ENCODE results near the gene NALCN. TPM values are rescaled to one million over a fixed set of nuclear protein-coding genes. Genes with fewer than 3 reads are reported as not detected.

NALCN gene
- polyA plus RNA-seq, 3 donors: not detected

DNA sequence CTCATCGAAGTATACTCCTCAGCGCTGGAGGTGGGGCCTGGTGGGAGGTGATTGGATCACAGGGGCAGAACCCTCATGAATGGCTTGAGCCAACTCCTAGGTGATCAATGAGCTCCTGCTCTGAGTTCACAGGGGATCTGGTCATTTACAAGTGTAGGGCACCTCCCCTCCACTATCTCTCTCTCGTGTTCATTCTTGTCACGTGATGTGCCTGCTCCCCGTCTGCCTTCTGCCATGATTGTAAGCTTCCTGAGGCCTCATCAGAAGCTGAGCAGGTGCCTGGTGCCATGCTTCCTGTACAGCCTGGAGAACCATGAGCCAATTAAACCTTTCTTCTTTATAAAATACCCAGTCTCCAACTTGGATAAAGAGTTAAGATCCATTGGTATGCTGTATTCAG, 61.4 kb downstream of the NALCN start:
- no peak overlapping the region for H3K4me3 ChIP-seq (replicated peaks in 1 of 3; ENCODE audit: low read depth in 2 of 3, low read length in 3 of 3)
- no peaks in the 10 kb centered on the region for H4K20me1 ChIP-seq (ENCODE audit: insufficient read depth, low read length)
- H2AFZ ChIP-seq (ENCODE audit: insufficient read depth, low read depth, low read length, poor library complexity, severe bottlenecking): no peak overlapping the region
- H3K79me2 ChIP-seq (ENCODE audit: insufficient read depth, low read length): no peaks in the 10 kb centered on the region
- H3K4me1 ChIP-seq (ENCODE audit: control insufficient read depth in 1 of 2, insufficient read depth in 2 of 2, low read length in 2 of 2): no peaks in the 10 kb centered on the region
- Mint-ChIP-seq H3K4me1 (no peaks in the 10 kb centered on the region), H3K4me3 (no peak overlapping the region), H3K9me3 (peaks cover 4 to 17% (median 12%) of the 10 kb centered on the region in 7 donors), H3K36me3 (no peaks in the 10 kb centered on the region), H3K27me3 (ENCODE audit: low read depth in 3 of 3) (no peaks in the 10 kb centered on the region), H3K27ac (no peak overlapping the region)
- peaks cover 11 to 13% of the 10 kb centered on the region in 2 donors for H3K9me3 ChIP-seq (replicated peaks in 1 of 2; ENCODE audit: control insufficient read depth in 1 of 2, insufficient read depth in 1 of 2, low read length in 2 of 2)
- no peak for DNase-seq
- 90% methylated on average over 4 of the region's 5 CpGs for whole genome bisulfite sequencing (ENCODE audit: insufficient coverage)
- intact Hi-C loops (cut with micrococcal nuclease): no loop called here
- no peak overlapping the region for H3K27ac ChIP-seq (ENCODE audit: low read depth in 1 of 2, low read length in 2 of 2)
- H3K36me3 ChIP-seq (replicated peaks in 1 of 2; ENCODE audit: control insufficient read depth in 1 of 2, insufficient read depth in 2 of 2, low read length in 2 of 2): no peaks in the 10 kb centered on the region
- no peak overlapping the region for H3K4me2 ChIP-seq (replicated peaks; ENCODE audit: extremely low read depth, low read length, poor library complexity, severe bottlenecking)
- TF ChIP-seq, protein P1, sequence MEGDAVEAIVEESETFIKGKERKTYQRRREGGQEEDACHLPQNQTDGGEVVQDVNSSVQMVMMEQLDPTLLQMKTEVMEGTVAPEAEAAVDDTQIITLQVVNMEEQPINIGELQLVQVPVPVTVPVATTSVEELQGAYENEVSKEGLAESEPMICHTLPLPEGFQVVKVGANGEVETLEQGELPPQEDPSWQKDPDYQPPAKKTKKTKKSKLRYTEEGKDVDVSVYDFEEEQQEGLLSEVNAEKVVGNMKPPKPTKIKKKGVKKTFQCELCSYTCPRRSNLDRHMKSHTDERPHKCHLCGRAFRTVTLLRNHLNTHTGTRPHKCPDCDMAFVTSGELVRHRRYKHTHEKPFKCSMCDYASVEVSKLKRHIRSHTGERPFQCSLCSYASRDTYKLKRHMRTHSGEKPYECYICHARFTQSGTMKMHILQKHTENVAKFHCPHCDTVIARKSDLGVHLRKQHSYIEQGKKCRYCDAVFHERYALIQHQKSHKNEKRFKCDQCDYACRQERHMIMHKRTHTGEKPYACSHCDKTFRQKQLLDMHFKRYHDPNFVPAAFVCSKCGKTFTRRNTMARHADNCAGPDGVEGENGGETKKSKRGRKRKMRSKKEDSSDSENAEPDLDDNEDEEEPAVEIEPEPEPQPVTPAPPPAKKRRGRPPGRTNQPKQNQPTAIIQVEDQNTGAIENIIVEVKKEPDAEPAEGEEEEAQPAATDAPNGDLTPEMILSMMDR (IDR thresholded peaks at IDR 0.05): no peak
- H3K27me3 ChIP-seq (ENCODE audit: control insufficient read depth in 2 of 2, insufficient read depth in 2 of 2, low read length in 2 of 2): no peaks in the 10 kb centered on the region
- H3K9ac ChIP-seq (ENCODE audit: insufficient read depth, low read length, poor library complexity, severe bottlenecking): no peak overlapping the region

DNA sequence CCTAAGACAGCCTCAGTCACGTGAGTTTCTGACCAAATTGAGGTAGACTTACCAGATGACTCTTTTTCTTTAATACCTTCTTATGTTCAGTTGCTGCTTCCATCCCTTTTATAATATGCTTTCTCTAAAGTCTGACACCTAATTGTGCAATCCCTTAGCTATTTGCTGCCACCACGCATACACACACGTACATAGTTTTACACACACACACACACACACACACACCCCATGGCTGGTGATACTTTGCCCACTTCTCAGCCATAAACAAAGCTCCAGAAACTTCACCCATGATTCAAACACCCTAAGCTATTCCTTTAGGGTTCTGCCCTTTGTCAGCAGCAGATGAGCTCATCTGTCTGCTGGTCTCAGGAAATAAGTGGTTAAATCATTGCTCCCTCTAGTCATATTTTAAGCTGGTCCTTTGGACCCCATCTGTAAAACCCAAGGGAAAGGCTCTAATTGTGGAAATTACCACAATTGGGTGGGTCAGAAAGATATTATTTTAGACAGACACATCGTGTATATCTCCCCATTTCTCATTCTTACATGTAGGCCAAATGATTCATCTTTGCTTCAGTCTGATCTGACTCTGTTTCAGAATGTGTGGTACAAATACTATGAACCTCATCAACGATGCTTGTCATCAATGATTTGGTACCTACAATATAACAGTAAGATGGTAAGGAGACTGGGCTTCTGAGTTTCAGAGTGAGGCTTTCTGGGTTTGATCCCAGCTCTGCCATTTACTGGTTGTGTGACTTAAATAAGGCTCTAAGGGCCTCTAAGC, 69.2 kb downstream of the NALCN start:
- no peak overlapping the region for H3K4me3 ChIP-seq (replicated peaks in 1 of 3; ENCODE audit: low read depth in 2 of 3, low read length in 3 of 3)
- H3K79me2 ChIP-seq (ENCODE audit: insufficient read depth, low read length): no peaks in the 10 kb centered on the region
- H3K9me3 ChIP-seq (replicated peaks in 1 of 2; ENCODE audit: control insufficient read depth in 1 of 2, insufficient read depth in 1 of 2, low read length in 2 of 2): peaks cover 0 to 3% of the 10 kb centered on the region in 2 donors
- H3K27me3 Mint-ChIP-seq (ENCODE audit: low read depth in 3 of 3): no peaks in the 10 kb centered on the region
- no peak overlapping the region for H3K27ac ChIP-seq (ENCODE audit: low read depth in 1 of 2, low read length in 2 of 2)
- H3K9ac ChIP-seq (ENCODE audit: insufficient read depth, low read length, poor library complexity, severe bottlenecking): no peak overlapping the region
- H3K4me1 ChIP-seq (ENCODE audit: control insufficient read depth in 1 of 2, insufficient read depth in 2 of 2, low read length in 2 of 2): no peaks in the 10 kb centered on the region
- H2AFZ ChIP-seq (ENCODE audit: insufficient read depth, low read depth, low read length, poor library complexity, severe bottlenecking): no peak overlapping the region
- intact Hi-C loops (cut with micrococcal nuclease): no loop called here
- H3K4me2 ChIP-seq (replicated peaks; ENCODE audit: extremely low read depth, low read length, poor library complexity, severe bottlenecking): no peak overlapping the region
- H3K27me3 ChIP-seq (ENCODE audit: control insufficient read depth in 2 of 2, insufficient read depth in 2 of 2, low read length in 2 of 2): no peaks in the 10 kb centered on the region
- 87% methylated on average over 3 of the region's 5 CpGs for WGBS (ENCODE audit: insufficient coverage)
- H3K36me3 ChIP-seq (replicated peaks in 1 of 2; ENCODE audit: control insufficient read depth in 1 of 2, insufficient read depth in 2 of 2, low read length in 2 of 2): no peaks in the 10 kb centered on the region
- DNase-seq: no peak
- H3K4me3 Mint-ChIP-seq: no peak overlapping the region
- no peaks in the 10 kb centered on the region for H3K36me3 Mint-ChIP-seq
- TF ChIP-seq, protein P1 (IDR thresholded peaks at IDR 0.05): no peak
- no peaks in the 10 kb centered on the region for H3K4me1 Mint-ChIP-seq
- no peaks in the 10 kb centered on the region for H4K20me1 ChIP-seq (ENCODE audit: insufficient read depth, low read length)
- peaks cover under 1 to 5% (median 2%) of the 10 kb centered on the region in 7 donors for H3K9me3 Mint-ChIP-seq
- no peak overlapping the region for H3K27ac Mint-ChIP-seq

All from CD14-positive monocyte (primary cell).